DOHH2 (cell line): ENCODE data around the gene LRCH1.

Experiments used
- EZH2phosphoT487 ChIP-seq: fragments of 200-600 bp; sonication (generic); IDR thresholded peaks from 2 replicates; pipeline ENCODE4 v1.6.1; 2017; ENCODE audit warnings: borderline replicate concordance, mild to moderate bottlenecking, antibody characterized with exemption, low read length, moderate library complexity, mixed read lengths
- TF ChIP-seq, protein P1 (sequence below): fragments of 200-600 bp; sonication (generic); IDR thresholded peaks from one replicate; pipeline ENCODE4 v1.5.1; 2014; ENCODE audit warnings: antibody characterized with exemption, mild to moderate bottlenecking, low read depth, low read length; ENCODE audit not compliant: poor library complexity, severe bottlenecking

DNA sequence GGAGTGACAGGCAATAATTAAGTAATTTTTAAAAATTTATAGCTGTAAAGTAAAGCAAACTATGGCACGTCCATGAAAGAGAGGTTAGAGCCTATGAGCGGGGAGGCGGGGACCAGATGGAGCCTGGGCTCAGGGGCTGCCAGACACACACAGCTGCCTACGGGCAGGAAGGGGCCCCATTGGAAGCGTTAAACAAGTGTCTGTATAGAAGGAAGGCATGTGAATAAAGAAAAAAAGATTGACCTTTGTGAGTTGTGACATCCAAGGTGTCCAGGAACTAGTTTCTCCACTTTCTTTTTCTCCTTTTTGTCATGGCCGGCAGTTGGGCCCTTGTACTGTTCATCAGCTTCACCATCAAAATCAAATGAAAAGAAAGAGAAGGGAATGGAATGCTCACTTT is 56.8 kb downstream of the LRCH1 start:
- TF ChIP-seq, protein P1, sequence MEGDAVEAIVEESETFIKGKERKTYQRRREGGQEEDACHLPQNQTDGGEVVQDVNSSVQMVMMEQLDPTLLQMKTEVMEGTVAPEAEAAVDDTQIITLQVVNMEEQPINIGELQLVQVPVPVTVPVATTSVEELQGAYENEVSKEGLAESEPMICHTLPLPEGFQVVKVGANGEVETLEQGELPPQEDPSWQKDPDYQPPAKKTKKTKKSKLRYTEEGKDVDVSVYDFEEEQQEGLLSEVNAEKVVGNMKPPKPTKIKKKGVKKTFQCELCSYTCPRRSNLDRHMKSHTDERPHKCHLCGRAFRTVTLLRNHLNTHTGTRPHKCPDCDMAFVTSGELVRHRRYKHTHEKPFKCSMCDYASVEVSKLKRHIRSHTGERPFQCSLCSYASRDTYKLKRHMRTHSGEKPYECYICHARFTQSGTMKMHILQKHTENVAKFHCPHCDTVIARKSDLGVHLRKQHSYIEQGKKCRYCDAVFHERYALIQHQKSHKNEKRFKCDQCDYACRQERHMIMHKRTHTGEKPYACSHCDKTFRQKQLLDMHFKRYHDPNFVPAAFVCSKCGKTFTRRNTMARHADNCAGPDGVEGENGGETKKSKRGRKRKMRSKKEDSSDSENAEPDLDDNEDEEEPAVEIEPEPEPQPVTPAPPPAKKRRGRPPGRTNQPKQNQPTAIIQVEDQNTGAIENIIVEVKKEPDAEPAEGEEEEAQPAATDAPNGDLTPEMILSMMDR: no peak
- TF ChIP-seq EZH2phosphoT487: no peak
